ENCODE measurements around the gene MGAT3.
"Not testable (repeated sequence)": the region's sequence is repeated elsewhere in the genome, so short reads cannot be mapped to it uniquely, and the experiment has no call there.

Gene MGAT3

DNA sequence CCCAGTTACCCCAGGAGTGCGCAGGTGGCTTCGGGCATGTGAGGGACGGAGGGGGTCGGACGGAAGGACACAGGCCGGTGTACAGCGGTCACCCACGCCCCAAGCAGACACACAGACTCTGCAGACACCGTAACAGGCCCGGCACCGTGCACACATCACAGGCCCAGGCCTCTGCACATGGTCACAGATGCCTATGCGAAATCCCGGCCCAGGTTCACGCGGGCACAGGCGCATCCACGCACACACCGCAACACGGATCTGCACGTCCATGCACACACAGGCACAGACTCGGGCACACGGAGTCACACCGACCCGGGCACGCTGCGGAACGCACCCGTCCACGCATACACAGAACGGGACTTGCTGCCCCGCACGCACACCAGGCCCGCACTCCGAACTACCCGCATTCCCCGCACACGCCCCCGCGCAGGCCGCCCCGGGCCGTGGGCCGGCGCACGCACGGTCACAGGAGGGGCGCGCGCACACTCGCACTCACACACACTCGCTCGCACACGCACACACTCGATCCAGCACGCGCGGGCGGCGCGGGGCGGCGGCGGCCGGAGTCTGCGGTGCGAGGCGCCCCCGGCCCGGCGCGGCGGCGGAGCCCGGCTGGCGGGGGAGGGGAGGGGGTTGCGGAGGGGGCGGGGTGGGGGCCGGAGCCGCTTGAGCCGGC is at the start of gene MGAT3:
Gene MGAT3, plus strand, starts transcription at position 491 of the 676 bp plus-strand sequence. CDS start 30,336 bp downstream, outside the sequence.
- no peak for DNase-seq

DNA sequence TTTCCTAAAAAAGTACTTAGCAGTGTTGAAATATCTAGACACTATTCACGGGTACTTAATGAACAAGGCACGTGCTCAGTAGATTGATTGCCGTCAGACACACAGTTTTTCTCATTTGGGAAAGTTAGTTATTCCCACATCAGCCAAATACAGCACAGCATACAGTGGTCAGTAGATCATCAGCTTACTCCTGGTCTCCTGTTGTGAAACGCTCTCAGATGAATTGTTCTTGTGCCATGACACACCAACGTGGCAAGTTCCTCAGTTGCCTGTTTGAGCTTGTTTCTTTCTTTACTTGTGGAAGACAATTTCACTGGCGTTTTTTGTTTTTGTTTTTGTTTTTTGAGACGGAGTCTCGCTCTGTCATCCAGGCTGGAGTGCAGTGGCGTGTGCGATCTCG is 48.6 kb upstream of the MGAT3 start:
- DNase-seq: no peak

DNA sequence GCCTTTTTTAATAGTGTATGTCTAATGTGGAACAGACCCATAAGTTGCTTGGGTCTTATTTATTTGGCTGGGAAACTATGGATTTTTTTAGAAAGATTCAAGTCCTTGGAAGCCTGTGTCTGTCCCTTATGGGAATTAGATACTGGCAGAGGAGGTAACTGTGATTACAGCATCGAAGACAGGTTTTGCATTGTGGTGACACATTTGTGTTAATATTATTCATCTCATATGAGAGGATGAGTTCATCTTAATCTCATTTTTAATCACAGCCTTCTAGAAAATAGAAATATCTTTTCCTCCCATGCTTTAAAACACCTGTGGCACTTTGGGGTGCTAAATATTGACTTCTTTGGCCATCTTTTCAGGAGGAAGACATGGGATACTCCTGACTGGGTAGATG is 48.0 kb upstream of the MGAT3 start:
- DNase-seq: no peak

GRCh38 chr22:39409516-39410029 is 47.2 kb upstream of the MGAT3 start:
- no peak for DNase-seq

DNA sequence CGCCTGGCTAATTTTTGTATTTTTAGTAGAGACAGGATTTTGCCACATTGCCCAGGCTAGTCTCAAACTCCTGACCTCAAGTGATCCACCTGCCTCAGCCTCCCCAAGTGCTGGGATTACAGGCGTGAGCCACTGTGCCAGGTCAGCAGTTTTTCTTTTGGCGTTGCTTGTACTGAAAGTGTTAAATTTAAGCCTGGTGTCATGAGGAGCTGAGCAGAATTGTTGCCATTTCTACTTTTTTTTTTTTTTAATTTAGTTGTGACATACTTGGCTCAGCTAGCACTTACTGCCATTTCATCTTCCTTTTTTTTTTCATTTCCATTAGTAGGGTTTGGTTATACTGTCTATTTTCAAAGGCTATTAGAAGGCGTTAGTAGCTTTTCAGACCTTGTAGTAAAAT is 46.5 kb upstream of the MGAT3 start:
- DNase-seq: no peak

GRCh38 chr22:39411828-39412365 is 44.9 kb upstream of the MGAT3 start:
- not testable (repeated sequence) for DNase-seq

GRCh38 chr22:39413204-39413603 is 43.6 kb upstream of the MGAT3 start:
- not testable (repeated sequence) for DNase-seq

DNA sequence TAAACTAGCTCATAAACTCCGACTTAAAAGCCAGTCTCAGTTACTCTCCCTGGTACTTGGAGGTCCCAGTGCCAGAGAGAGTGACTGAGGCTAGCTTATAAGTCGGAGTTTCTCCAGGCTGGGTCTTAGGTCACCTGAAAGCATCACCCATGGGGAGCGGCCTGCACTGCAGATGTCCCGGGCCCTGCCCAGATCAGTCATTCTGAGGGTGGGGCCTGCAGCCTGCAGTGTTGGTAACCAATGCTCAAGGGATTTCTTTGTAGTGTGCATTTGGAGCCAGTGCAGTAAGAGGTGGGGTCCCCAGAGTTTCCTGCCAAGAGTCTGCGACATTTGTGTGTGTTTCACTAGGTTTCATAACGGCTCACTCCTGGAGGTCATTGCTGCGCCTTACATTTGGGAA is 42.4 kb upstream of the MGAT3 start:
- DNase-seq: no peak

GRCh38 chr22:39414886-39415285 is 41.9 kb upstream of the MGAT3 start:
- peak; percentile 49 for DNase-seq

GRCh38 chr22:39415506-39415905 is 41.3 kb upstream of the MGAT3 start:
- no peak for DNase-seq

GRCh38 chr22:39416319-39416718 is 40.5 kb upstream of the MGAT3 start:
- peak; percentile 14 for DNase-seq

- no peak for DNase-seq
These were observed 39.2 kb upstream of the MGAT3 start for GRCh38 chr22:39417641-39418040.

DNA sequence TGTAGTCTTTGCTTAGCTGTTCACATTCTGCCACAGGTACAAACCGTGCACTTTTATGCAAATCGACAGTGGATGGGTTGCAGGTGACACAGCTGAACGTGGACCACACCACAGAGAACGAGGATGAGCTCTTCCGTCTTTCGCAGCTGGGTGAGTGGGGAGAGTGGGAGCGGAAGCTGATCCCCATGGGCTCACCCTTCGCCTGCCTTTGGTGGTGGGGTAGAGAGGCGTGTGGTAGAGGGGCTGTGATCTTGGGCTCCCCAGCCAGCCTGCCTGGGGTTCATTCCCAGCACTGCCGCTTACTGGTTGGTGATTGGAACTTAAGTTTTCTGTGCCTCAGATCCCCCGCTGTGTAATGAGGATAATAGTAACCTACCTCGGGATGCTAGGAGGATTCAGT is 38.1 kb upstream of the MGAT3 start:
- DNase-seq: no peak

DNA sequence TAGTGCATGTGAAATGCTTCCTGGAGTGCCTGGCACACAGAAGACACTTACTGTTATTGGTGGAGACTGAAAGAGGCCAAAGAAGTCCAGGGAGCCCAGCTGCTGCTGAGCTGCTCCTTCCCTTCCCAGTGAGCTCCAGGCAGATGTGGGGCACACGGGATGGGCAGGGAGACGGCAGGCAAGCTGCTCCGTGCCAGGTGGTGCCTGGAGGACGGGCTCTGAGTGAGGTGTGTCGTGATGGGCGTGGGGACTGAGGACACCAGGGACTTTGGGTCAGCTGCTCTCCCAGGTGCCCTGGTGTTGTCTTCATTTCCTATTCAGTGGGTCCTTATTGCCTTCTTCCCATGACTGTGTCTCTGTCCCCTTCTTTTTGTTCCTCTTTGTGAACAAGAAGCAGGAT is 37.7 kb upstream of the MGAT3 start:
- DNase-seq: no peak

DNA sequence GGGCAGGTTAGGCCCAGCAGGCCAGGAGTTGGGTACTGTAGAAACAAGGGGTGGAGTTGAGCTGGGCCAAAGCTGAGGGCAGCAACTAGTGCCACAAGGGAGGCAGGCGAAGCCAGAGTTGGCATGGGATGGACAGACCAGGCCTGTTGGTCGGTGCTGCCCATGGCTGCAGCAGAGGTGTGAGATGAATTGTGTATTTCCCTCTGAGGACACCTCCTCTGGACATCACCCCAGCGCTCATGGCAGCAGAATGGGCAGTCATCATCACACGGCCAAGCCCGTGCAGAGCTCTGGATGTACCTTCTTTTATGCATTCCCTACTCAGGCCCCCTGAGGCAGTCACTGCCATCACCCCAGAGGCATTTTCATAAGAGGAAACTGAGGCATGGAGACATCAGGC is 36.9 kb upstream of the MGAT3 start:
- no peak for DNase-seq

- no peak for DNase-seq
These were observed 35.1 kb upstream of the MGAT3 start for GRCh38 chr22:39421691-39422090.

DNA sequence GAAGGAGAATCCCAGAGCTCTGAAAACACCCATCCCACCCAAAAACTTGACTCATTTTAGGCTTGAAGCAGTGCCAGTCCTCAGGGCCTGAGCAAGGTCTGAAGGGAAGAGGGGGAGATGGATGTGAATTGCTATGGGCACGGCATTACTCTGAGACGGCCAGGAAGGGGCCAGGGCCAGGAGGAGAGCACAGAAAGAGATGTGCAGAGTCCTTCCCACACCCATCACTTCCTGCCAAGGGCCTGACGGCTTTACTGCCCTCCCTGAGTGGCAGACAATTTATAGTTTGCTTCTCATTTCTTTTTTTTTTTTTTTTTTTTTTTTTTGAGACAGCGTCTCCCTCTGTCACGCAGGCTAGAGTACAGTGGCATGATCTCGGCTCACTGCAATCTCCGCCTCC is 34.7 kb upstream of the MGAT3 start:
- no peak for DNase-seq

DNA sequence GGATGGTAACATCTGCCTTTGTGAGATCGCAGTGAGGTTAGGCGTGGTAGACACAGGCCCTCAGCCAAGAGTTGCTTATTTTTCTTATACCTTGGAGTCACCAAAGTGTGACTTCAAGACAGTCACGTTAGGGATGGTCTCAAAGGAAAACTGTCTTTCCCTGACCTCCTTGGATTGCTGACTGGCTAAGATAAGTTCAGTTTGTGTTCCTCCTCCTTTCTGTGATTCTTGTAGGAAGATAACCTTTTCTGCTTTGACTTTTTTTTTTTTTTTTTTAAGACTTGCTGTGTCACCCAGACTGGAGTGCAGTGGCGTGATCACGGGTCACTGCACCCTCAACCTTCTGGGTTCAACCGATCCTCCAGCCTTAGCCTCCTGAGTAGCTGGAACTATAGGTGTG is 34.1 kb upstream of the MGAT3 start:
- no peak for DNase-seq

DNA sequence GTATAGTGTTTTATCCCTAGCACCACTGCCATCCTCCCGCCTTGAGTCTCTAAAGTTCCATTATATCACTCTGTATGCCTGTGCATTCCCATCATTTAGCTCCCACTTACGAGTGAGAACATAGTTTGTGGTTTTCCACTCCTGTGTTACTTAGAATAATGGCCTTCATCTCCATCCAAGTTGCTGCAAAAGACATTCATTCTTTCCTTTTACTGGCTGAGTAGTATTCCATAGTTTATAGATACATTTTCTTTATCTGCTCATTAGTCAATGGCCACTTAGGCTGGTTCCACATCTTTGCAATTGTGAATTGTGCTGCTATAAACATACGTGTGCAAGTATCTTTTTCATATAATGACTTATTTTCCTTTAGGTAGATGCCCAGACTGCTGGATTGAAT is 32.8 kb upstream of the MGAT3 start:
- no peak for DNase-seq

GRCh38 chr22:39426380-39427043 is 30.3 kb upstream of the MGAT3 start:
- DNase-seq: no peak

- no peak for DNase-seq
These were observed 28.8 kb upstream of the MGAT3 start for GRCh38 chr22:39427751-39428596.

DNA sequence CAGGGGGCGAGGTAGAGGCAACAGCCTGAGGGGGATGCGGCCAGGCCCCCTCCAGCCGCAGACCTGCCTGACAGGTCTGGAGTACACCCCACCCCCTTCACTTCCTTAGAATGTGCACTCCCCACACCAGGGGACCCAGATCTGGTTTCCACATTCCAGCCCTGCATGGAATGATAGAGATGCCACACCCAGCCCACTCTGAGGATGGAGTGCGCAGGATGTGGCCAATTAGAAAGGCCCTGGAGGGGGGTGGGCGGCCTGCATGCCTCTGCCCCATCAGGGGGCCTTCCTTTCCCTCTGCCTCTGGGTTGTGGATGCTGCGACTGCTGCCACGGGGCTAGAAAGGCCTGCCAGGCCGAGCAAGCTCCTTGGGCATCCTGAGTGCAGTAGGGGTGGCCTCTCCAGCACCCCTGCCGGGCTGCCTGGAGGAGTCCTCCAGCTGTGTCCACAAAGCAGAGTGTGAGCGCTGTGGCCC is 28.2 kb upstream of the MGAT3 start:
- no peak for DNase-seq

DNA sequence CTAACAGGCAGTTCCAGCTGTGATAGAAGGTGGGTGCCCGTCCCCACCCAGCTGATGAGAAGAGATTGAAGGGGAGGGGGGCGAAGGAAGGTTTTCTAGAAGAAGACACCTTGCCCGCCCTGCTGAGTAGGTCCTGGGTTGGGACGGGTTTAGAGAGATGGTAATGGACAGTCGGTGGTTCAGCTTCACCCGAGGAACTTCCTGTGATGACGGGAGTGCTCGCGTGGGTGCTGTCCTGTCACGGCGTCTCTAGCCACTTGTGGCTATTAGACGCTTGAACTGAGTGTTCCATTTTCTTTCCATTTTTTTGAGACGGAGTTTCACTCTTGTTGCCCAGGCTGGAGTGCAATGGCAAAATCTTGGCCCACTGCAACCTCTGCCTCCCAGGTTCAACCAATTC is 27.6 kb upstream of the MGAT3 start:
- no peak for DNase-seq
